Dermis blood vessel endothelial cell (primary cell): ENCODE results near the gene TDP1. TPM values are rescaled to one million over a fixed set of nuclear protein-coding genes. Genes with fewer than 3 reads are reported as not detected.
"Not testable (repeated sequence)": the region's sequence is repeated elsewhere in the genome, so short reads cannot be mapped to it uniquely, and the experiment has no call there.

Source experiments
- DNase-seq: peaks from one replicate; pipeline ENCODE4 v3.0.0; 2010
- total RNA-seq: library from RNA; depleted of rRNA; stranded (reverse); fragments of >200 nt; gene quantifications from 2 replicates; pipeline ENCODE4 v1.2.3, GENCODE V29; 2014

TDP1 gene
- total RNA-seq, 1 donor from 2014 or later: 21.3 TPM

GRCh38 chr14:89992273-89992672, 36.5 kb downstream of the TDP1 start:
- no peak for DNase-seq

- DNase-seq: no peak
These were observed 41.2 kb downstream of the TDP1 start for GRCh38 chr14:89996963-89997362.

GRCh38 chr14:90000935-90001334, 45.2 kb downstream of the TDP1 start:
- DNase-seq: no peak

- DNase-seq: no peak
These were observed 48.0 kb downstream of the TDP1 start for GRCh38 chr14:90003526-90004307.

GRCh38 chr14:90005441-90005840, 49.7 kb downstream of the TDP1 start:
- DNase-seq: no peak

- no peak for DNase-seq
These were observed 50.3 kb downstream of the TDP1 start for GRCh38 chr14:90005939-90006530.

- DNase-seq: no peak
These were observed 61.6 kb downstream of the TDP1 start for GRCh38 chr14:90017371-90017770.

- no peak for DNase-seq
These were observed 64.2 kb downstream of the TDP1 start for GRCh38 chr14:90019824-90020523.

- no peak for DNase-seq
These were observed 67.6 kb downstream of the TDP1 start for GRCh38 chr14:90023176-90023896.

GRCh38 chr14:90024910-90025309, 69.2 kb downstream of the TDP1 start:
- DNase-seq: no peak

GRCh38 chr14:90026608-90027007, 70.9 kb downstream of the TDP1 start:
- not testable (repeated sequence) for DNase-seq

GRCh38 chr14:90027842-90028241, 72.1 kb downstream of the TDP1 start:
- no peak for DNase-seq

GRCh38 chr14:90034156-90034555, 78.4 kb downstream of the TDP1 start:
- no peak for DNase-seq

- DNase-seq: no peak
These were observed 79.3 kb downstream of the TDP1 start for GRCh38 chr14:90034835-90035525.

GRCh38 chr14:90039253-90040010, 83.7 kb downstream of the TDP1 start:
- no peak for DNase-seq

- DNase-seq: no peak
These were observed 84.7 kb downstream of the TDP1 start for GRCh38 chr14:90040411-90040810.

GRCh38 chr14:90042496-90043252, 86.9 kb downstream of the TDP1 start:
- DNase-seq: no peak

GRCh38 chr14:90045616-90046015, 89.9 kb downstream of the TDP1 start:
- peak; percentile 44 for DNase-seq

- no peak for DNase-seq
These were observed 93.7 kb downstream of the TDP1 start for GRCh38 chr14:90049390-90049789.

GRCh38 chr14:90050271-90050670, 94.5 kb downstream of the TDP1 start:
- DNase-seq: no peak

GRCh38 chr14:90053044-90053443, 97.3 kb downstream of the TDP1 start:
- no peak for DNase-seq
